GM21786 (cell line): Measurements from ENCODE around the gene KCNN3.

Experiments used
- ATAC-seq: cut with Tn5 transposase; IDR thresholded peaks from one replicate; pipeline ENCODE4 v1.9.1; 2021; ENCODE audit not compliant: unreplicated experiment

KCNN3 gene

GRCh38 chr1:154819628-154820590 is 50.2 kb downstream of the KCNN3 start:
- no peak for ATAC-seq

- no peak for ATAC-seq
These were observed 51.2 kb downstream of the KCNN3 start for GRCh38 chr1:154818911-154819310.

- ATAC-seq, result no peak
These were observed 53.1 kb downstream of the KCNN3 start for GRCh38 chr1:154816937-154817336.

- ATAC-seq, result no peak
These were observed 53.7 kb downstream of the KCNN3 start for GRCh38 chr1:154816369-154816768.

GRCh38 chr1:154813846-154814505 is 56.1 kb downstream of the KCNN3 start:
- no peak for ATAC-seq

GRCh38 chr1:154813300-154813816 is 56.7 kb downstream of the KCNN3 start:
- no peak for ATAC-seq

- no peak for ATAC-seq
These were observed 57.2 kb downstream of the KCNN3 start for GRCh38 chr1:154812877-154813276.

- ATAC-seq, result no peak
These were observed 59.5 kb downstream of the KCNN3 start for GRCh38 chr1:154810571-154810970.

GRCh38 chr1:154809436-154810413 is 60.4 kb downstream of the KCNN3 start:
- no peak for ATAC-seq

GRCh38 chr1:154808909-154809262 is 61.2 kb downstream of the KCNN3 start:
- no peak for ATAC-seq

GRCh38 chr1:154808261-154808908 is 61.7 kb downstream of the KCNN3 start:
- no peak for ATAC-seq

GRCh38 chr1:154807048-154807591 is 63.0 kb downstream of the KCNN3 start:
- ATAC-seq, result peak; percentile 74

- no peak for ATAC-seq
These were observed 63.7 kb downstream of the KCNN3 start for GRCh38 chr1:154806333-154806732.

GRCh38 chr1:154802982-154803920 is 66.8 kb downstream of the KCNN3 start:
- ATAC-seq, result no peak

- ATAC-seq, result no peak
These were observed 67.6 kb downstream of the KCNN3 start for GRCh38 chr1:154802336-154802969.

- ATAC-seq, result no peak
These were observed 68.7 kb downstream of the KCNN3 start for GRCh38 chr1:154801234-154802011.

- no peak for ATAC-seq
These were observed 70.9 kb downstream of the KCNN3 start for GRCh38 chr1:154799188-154799587.

GRCh38 chr1:154798645-154799044 is 71.4 kb downstream of the KCNN3 start:
- ATAC-seq, result no peak
